Anterior cingulate cortex (tissue), 58 donors: ENCODE results near the gene SDSL.

ENCODE experiments used
- DNase-seq, 58 donors: peaks; one replicate each; lab custom pipeline; 2025; lab: John Stamatoyannopoulos, UW

Gene SDSL

DNA sequence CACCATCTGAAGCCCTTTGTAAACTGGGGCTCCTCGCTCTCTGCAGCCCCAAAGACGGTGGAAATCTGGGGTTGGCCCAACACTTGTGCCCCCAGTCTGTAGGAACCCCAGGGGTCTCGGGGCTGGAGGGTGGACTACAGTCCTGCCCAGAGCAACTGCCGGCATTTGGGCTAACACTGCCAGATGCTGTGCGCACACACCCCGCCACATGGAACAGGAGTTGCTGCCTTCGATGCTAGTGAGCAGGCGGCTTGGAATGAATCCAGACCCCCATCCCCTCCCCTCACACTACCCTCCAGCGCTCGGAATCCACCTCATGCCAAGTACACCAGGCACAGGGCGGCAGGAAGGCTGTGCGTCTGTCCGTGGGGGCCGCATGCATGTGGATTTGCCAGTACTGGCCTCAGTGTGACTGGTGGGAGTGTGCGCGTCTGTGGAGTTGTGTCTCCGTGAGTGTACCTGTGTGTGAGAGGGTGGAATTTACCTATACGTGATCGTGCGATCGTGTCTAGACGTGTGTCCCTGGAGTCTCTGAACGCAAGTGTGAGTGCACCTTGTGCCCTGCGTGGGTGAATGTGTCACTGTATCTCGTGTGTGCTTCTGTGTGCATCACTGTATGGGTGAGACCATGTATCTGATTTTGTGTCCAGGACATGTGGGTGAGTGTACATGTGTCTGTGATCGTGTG, 44.4 kb downstream of the SDSL start:
- no peak for DNase-seq

DNA sequence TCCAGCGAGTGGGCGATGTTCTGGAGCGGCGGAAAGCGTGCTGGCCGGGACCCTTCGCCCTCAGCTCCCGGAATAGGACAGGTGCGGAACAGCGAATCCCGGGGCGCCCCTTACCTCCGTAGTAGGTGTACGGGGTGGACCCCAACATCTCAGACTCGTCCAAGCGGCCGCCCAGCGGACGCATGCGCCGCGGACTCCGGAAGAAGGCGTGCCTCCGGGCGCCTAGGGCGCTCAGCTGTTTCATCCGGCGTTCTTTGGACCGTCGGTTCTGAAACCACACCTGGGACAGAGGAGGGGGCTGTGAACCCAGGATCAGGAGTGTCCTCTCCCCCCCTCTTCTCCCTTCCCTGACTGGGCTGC, 44.9 kb downstream of the SDSL start:
- DNase-seq = no peak

DNA sequence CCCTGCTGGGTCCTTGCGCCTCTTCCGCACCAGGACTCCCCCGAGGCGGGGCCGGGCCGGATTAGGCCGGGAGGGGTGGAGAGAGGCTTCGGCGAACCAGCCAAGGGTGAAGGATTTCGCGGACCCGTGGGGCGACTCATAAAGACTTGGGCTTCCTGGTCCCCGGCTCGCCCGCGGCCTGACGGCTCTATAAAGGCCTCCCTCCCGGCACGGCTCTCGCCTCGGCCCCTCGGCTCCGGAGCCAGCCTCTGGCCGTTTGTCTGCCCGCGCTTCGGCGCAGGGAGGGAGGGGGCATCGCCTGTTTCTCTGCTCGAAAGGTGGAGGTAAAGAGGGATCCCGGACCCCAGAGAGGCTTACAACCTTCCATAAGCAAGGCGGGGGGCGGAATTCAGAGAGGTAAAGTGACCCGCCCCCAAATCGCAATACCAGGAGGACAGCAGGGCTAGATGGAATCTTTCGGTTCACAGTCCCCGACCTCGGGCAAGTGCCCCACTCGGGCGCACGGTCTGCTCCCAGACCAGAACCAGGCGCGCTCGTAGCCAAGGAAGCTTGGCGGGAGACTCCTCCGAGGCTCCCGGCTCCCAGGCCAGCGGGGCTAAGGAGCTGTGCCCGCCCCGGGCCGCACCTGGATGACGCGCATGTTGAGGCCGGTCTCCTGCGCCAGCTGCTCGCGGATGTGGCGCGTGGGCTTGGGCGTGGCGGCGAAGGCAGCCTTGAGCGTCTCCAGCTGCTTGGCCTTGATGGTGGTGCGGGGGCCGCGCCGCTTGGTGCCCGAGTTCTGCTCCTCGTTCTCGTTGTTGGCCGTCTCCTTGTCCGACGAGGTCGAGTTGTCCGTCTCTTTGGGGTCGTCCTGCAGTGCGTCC, 45.6 kb downstream of the SDSL start:
- DNase-seq = no peak

DNA sequence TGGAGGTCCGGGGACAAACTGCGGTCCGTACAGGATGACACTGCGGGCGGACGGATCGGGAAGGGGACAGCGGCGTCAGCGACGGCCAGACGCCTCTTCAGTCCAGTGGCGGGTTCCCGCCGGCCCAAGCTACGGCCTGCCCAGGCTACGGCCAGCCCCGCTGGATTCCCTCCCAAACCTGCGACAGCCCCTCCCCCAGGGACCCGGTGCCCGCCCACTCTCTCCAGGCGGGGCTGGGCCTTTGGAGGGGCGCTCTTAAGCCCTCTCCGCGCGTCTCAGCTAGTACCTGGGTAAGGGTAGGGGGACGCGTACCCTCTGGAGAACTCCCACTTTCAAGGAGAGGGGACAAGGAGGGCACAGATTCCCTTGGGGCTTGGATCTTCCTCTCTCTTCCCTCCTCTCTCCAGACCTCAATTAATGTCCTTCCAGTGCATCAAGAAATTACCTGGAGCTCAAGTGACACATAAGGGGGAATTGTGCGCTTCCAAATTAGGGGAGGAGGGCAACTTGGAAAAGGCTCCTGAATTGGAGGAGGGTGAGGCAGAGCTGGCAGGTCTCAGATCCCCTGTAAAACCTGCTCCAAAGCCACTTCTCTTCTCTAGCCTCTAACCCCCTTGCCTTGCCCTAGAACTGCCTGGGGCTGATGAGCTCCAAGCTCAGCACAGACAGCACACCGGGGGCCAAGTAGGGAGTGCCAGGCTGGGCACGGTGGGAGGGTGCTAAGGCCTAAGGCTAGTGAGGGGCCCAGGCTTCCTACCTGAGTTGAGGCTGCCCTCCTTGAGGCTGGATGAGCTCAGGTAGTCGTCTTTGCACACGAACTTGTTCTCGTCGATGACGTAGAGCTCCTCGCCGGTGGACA, 46.4 kb downstream of the SDSL start:
- DNase-seq = no peak

- DNase-seq = no peak
Measured at GRCh38 chr12:113469224-113469948, 47.2 kb downstream of the SDSL start.

- DNase-seq = no peak
Measured at GRCh38 chr12:113469949-113470743, 48.0 kb downstream of the SDSL start.

- no peak for DNase-seq
Measured at GRCh38 chr12:113470871-113471618, 48.9 kb downstream of the SDSL start.

GRCh38 chr12:113471619-113472171, 49.5 kb downstream of the SDSL start, which contains the start of gene LHX5:
TSS of gene LHX5 (minus strand) at chr12:113471871. CDS start at chr12:113471498, 373 bp downstream.
- no peak for DNase-seq

GRCh38 chr12:113472191-113473121, 50.3 kb downstream of the SDSL start:
- DNase-seq = no peak

- no peak for DNase-seq
Measured at GRCh38 chr12:113473400-113473799, 51.2 kb downstream of the SDSL start.

GRCh38 chr12:113473942-113474341, 51.8 kb downstream of the SDSL start:
- DNase-seq = no peak

- DNase-seq = no peak
Measured at GRCh38 chr12:113474635-113475436, 52.7 kb downstream of the SDSL start.

GRCh38 chr12:113475451-113476175, 53.4 kb downstream of the SDSL start:
- DNase-seq = no peak

DNA sequence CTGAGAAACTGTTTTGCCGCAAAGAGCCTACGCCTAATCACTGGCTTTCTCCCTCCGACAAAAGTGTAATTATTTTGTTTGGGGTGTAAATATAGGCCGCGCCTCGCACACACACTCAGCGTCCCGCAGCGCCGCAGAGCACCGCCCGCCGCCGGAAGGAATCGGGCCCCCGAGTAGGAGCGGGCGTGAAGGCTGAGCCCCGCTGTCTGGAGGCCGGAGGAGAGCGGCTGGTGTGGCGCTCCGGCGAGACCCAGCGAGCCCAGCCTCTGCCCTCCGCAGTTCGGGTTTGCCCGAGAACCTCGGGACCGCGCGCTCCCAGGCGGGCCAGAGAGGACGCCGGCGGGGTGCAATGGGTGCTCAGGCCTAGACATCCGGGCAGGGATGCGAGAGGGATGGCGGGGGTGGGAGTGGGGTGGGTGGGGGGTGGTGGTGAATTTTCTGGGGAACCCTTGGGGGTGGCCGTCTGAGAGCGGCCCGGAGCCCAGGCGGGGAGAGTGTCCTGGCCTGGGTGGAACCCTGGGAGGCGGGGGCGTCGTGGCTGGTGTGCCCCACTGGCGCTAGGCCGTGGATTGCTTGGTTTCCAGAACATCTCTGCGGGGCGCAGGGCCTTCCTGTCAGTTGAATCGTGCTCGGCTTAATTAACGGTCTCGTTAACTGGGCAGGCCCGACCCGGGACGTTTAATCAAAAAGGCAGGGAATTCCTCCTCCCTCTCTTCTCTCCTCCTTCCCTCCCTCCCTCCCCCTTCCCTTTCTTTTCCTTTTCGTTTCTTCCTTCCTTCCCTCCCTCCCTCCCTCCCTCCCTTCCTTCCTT, 54.2 kb downstream of the SDSL start:
- DNase-seq = no peak
